HepG2 (cell line): ENCODE measurements around the gene NMNAT1. TPM values are rescaled to one million over a fixed set of nuclear protein-coding genes. Genes with fewer than 3 reads are reported as not detected.
A peak's percentile ranks its signal among the peaks of the same experiment; 100 is the strongest.

ENCODE experiments used
- CTCF ChIP-seq: sonication (generic); formaldehyde crosslinking; IDR thresholded peaks from 2 replicates; pipeline ENCODE4 v1.5.0; 2020; ENCODE audit warnings: mild to moderate bottlenecking, missing genetic modification reagents, moderate library complexity
- EED ChIP-seq: sonication (generic); formaldehyde crosslinking; IDR thresholded peaks from 2 replicates; pipeline ENCODE4 v1.5.0; 2020; ENCODE audit warnings: mild to moderate bottlenecking, missing genetic modification reagents
- EZH2 ChIP-seq: conservative IDR thresholded peaks from 2 replicates; pipeline ENCODE4 v1.6.1; 2012; ENCODE audit warnings: mild to moderate bottlenecking, low read depth, low read length, moderate library complexity
- HDAC6 ChIP-seq: fragments of 200-600 bp; sonication (generic); IDR thresholded peaks from 2 replicates; pipeline ENCODE4 v1.7.0; 2017; ENCODE audit warnings: mild to moderate bottlenecking, antibody characterized with exemption, low read length, low read depth
- KDM5B ChIP-seq: sonication (generic); formaldehyde crosslinking; IDR thresholded peaks from 2 replicates; pipeline ENCODE4 v1.4.0; 2020; ENCODE audit warnings: missing genetic modification reagents, mild to moderate bottlenecking, borderline replicate concordance
- MLXIP ChIP-seq: sonication (generic); formaldehyde crosslinking; IDR thresholded peaks from 2 replicates; pipeline ENCODE4 v1.9.0; 2021; ENCODE audit warnings: missing genetic modification reagents, borderline replicate concordance
- MTERF4 ChIP-seq: sonication (generic); formaldehyde crosslinking; IDR thresholded peaks from 2 replicates; pipeline ENCODE4 v1.8.0; 2023; ENCODE audit warnings: mild to moderate bottlenecking, missing genetic modification reagents
- NFAT5 ChIP-seq: sonication (generic); formaldehyde crosslinking; IDR thresholded peaks from 2 replicates; pipeline ENCODE4 v1.4.0; 2020; ENCODE audit warnings: missing genetic modification reagents
- PAWR ChIP-seq: sonication (generic); formaldehyde crosslinking; IDR thresholded peaks from 2 replicates; pipeline ENCODE4 v1.4.0; 2020; ENCODE audit warnings: missing genetic modification reagents, mild to moderate bottlenecking, borderline replicate concordance
- ZFP36 ChIP-seq: fragments of 150-350 bp; IDR thresholded peaks from 2 replicates; pipeline ENCODE4 v1.6.1; 2018; ENCODE audit warnings: borderline replicate concordance, low read length, low read depth; ENCODE audit not compliant: partially characterized antibody
- ZNF136 ChIP-seq: sonication (generic); formaldehyde crosslinking; IDR thresholded peaks from 2 replicates; pipeline ENCODE4 v1.8.1; 2022; ENCODE audit warnings: low read depth, mild to moderate bottlenecking, moderate library complexity, missing genetic modification reagents
- ZNF510 ChIP-seq: sonication (generic); formaldehyde crosslinking; IDR thresholded peaks from 2 replicates; pipeline ENCODE4 v1.4.0; 2020; ENCODE audit warnings: low read depth, mild to moderate bottlenecking, missing genetic modification reagents
- ZNF569 ChIP-seq: sonication (generic); formaldehyde crosslinking; IDR thresholded peaks from 2 replicates; pipeline ENCODE4 v1.5.0; 2020; ENCODE audit warnings: mild to moderate bottlenecking, missing genetic modification reagents, moderate library complexity, borderline replicate concordance
- ZNF674 ChIP-seq: sonication (generic); formaldehyde crosslinking; IDR thresholded peaks from 2 replicates; pipeline ENCODE4 v1.5.0; 2020; ENCODE audit warnings: low read depth, mild to moderate bottlenecking, missing genetic modification reagents
- ZNF691 ChIP-seq: sonication (generic); formaldehyde crosslinking; IDR thresholded peaks from 2 replicates; pipeline ENCODE4 v1.4.0; 2020; ENCODE audit warnings: missing genetic modification reagents, low read depth, mild to moderate bottlenecking, borderline replicate concordance
- polyA plus RNA-seq, 8 experiments: library from polyadenylated mRNA; depleted of rRNA in 3 of 8; stranded (reverse) in 7 of 8; unstranded in 1 of 8; fragments of >200 nt; fragmentation: Illumina TruSeq in 4 of 8; extraction: Trizol in 4 of 8; gene quantifications; 2 replicates each; pipeline versions ENCODE4 v1.2.1 to v1.2.3, GENCODE V29; 2011 to 2016; ENCODE audit warnings: low read depth in 4 of 8, missing spikeins in 1 of 8, mixed read lengths in 1 of 8; ENCODE audit not compliant: insufficient read depth in 1 of 8
- total RNA-seq, 5 experiments: library from RNA; depleted of rRNA; stranded (reverse); fragments of >200 nt; fragmentation: Illumina TruSeq; extraction: Trizol; gene quantifications; 2 replicates each; pipeline ENCODE4 v1.2.3, GENCODE V29; 2016; ENCODE audit warnings: low read depth in 1 of 5

The NMNAT1 gene
- total and polyA plus RNA-seq, 2 of the 13 experiments (the other 11 are each of a cell fraction or from before 2014, with no cell fraction given) = 5.6 to 12.2 TPM

GRCh38 chr1:9942939-9943788, at the start of gene NMNAT1, which contains the start of gene LZIC (continued):
- no peak for TF ChIP-seq CTCF (CRISPR knock-in tag)
- TF ChIP-seq ZNF510 = no peak; the same call in 1 of the 2 replicates
- TF ChIP-seq MTERF4 (CRISPR knock-in tag) = peak; percentile 32; the same call in 1 of the 2 replicates
- peak; percentile 61; the same call in 1 of the 2 replicates for TF ChIP-seq NFAT5 (CRISPR knock-in tag)
- no peak for TF ChIP-seq HDAC6
- TF ChIP-seq ZFP36 = peak; percentile 36
- no peak for TF ChIP-seq ZNF136
- TF ChIP-seq EED = peak; percentile 79
- peak; percentile 83; the same call in 1 of the 2 replicates for TF ChIP-seq KDM5B (CRISPR knock-in tag)
- TF ChIP-seq EZH2 = no peak
- no peak for TF ChIP-seq ZNF569 (CRISPR knock-in tag)
- peak; percentile 78; the same call in 1 of the 2 replicates for TF ChIP-seq ZNF691 (CRISPR knock-in tag)
- TF ChIP-seq PAWR (CRISPR knock-in tag) = no peak
- no peak for TF ChIP-seq ZNF674 (CRISPR knock-in tag)
- TF ChIP-seq MLXIP (CRISPR knock-in tag) = no peak
